Ascending aorta (tissue), 2 donors: ENCODE data around the gene TSHZ3. TPM values are rescaled to one million over a fixed set of nuclear protein-coding genes. Genes with fewer than 3 reads are reported as not detected.
A peak's percentile ranks its signal among the peaks of the same experiment; 100 is the strongest.

Experiments
- DNase-seq, 2 donors: peaks; one replicate each; pipeline ENCODE4 v3.0.0-alpha.2; 2019; ENCODE audit warnings: low spot score in 2 of 2
- H3K27ac ChIP-seq, 2 donors: fragments of 200-600 bp; sonication (generic); one replicate each; pipeline ENCODE4 v1.5.1; 2016 to 2017; ENCODE audit warnings: mild to moderate bottlenecking in 1 of 2
- H3K27me3 ChIP-seq: fragments of 200-600 bp; sonication (generic); one replicate; pipeline ENCODE4 v1.5.1; 2017
- H3K36me3 ChIP-seq, 2 donors: fragments of 200-600 bp; sonication (generic); one replicate each; pipeline ENCODE4 v1.5.1; 2016
- H3K4me1 ChIP-seq, 2 donors: fragments of 200-600 bp; sonication (generic); one replicate each; pipeline ENCODE4 v1.5.1; 2016 to 2017; ENCODE audit warnings: mild to moderate bottlenecking in 1 of 2
- H3K4me3 ChIP-seq, 2 donors: fragments of 200-600 bp; sonication (generic); one replicate each; pipeline ENCODE4 v1.5.1; 2016 to 2017; ENCODE audit warnings: mild to moderate bottlenecking in 1 of 2
- H3K9me3 ChIP-seq, 2 donors: fragments of 200-600 bp; sonication (generic); one replicate each; pipeline ENCODE4 v1.5.1; 2016
- intact Hi-C: fragments of 100-400 bp; cut with DNase I; formaldehyde crosslinking; loops from one replicate; pipeline ENCODE4 v1.15.1; 2023
- total RNA-seq: library from RNA; depleted of rRNA; stranded (reverse); fragments of >200 nt; gene quantifications from one replicate; pipeline ENCODE4 v1.1.0, GENCODE V29; 2016
- TF ChIP-seq, protein P1 (sequence below), 3 experiments: fragments of 200-600 bp in 2 of 3; fragments of 450-650 bp in 1 of 3; sonication (generic) in 2 of 3; IDR thresholded peaks; one replicate each; pipeline ENCODE4 v1.5.1; 2016 to 2019; ENCODE audit warnings: antibody characterized with exemption in 3 of 3, mild to moderate bottlenecking in 1 of 3, moderate library complexity in 1 of 3

Gene TSHZ3
- total RNA-seq, 1 donor from 2014 or later, result 9.9 TPM

DNA sequence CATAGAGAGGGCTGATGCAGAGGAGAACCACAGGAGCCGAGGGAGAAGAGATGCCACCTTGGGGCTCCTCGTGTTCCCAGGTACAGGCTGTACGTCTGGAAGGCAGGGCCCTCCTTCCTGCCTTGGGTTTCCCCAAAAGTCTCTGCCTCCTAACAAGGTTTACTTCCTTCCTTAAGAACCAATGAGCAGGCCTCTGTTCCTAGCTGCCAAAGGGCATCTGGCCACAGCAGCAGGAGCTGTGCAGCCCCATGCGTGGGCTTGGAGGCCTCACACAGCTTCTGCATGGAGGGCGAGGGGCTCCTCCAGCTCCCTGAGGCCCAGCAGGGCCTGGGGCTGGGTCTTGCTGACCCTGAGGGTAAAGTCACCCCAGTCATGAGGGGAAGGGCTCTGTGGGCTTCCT, 40.6 kb upstream of the TSHZ3 start:
- Histone ChIP-seq H3K9me3 (no peaks in the 10 kb centered on the region), H3K27me3 (no peaks in the 10 kb centered on the region), H3K4me1 (no peaks in the 10 kb centered on the region), H3K4me3 (no peak overlapping the region), H3K27ac (no peak overlapping the region), H3K36me3 (no peaks in the 10 kb centered on the region)
- TF ChIP-seq, protein P1, sequence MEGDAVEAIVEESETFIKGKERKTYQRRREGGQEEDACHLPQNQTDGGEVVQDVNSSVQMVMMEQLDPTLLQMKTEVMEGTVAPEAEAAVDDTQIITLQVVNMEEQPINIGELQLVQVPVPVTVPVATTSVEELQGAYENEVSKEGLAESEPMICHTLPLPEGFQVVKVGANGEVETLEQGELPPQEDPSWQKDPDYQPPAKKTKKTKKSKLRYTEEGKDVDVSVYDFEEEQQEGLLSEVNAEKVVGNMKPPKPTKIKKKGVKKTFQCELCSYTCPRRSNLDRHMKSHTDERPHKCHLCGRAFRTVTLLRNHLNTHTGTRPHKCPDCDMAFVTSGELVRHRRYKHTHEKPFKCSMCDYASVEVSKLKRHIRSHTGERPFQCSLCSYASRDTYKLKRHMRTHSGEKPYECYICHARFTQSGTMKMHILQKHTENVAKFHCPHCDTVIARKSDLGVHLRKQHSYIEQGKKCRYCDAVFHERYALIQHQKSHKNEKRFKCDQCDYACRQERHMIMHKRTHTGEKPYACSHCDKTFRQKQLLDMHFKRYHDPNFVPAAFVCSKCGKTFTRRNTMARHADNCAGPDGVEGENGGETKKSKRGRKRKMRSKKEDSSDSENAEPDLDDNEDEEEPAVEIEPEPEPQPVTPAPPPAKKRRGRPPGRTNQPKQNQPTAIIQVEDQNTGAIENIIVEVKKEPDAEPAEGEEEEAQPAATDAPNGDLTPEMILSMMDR (IDR thresholded peaks at IDR 0.05), result no peak
- intact Hi-C loops, result no loop called here
- peak in 1 of 2 donors; percentile 50 for DNase-seq

DNA sequence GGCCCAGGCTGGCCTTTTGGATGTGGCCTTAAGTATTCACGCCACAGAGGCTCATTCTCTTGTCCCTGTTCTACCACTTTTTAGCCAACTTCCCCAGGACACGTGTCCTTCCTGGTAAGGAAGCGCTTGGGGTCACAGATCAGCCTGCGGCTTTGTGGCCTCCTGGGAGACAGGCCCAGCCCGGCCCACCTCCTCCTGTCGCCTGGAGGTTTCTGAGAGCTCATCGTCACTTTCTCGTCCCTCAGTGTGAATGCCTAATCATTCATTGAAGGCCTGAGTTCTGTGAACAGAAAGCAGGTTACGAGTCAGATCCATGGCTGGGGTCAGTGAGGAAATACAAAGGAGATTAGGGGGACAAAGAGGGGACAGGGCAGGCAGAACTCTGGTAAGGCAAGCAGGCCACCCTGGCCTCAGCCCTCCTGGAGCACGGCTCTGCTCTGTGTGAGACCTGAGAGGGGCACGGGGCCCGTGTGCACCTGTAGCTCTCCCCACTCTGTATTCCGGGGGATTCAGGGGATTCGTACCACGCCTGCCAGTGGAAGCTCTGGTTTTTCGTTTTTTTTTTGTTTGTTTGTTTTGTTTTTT, 38.6 kb upstream of the TSHZ3 start:
- Histone ChIP-seq H3K4me3 (no peak overlapping the region), H3K27ac (no peak overlapping the region), H3K27me3 (no peaks in the 10 kb centered on the region), H3K9me3 (no peaks in the 10 kb centered on the region), H3K4me1 (no peaks in the 10 kb centered on the region), H3K36me3 (no peaks in the 10 kb centered on the region)
- TF ChIP-seq, protein P1 (IDR thresholded peaks at IDR 0.05), result no peak
- no peak for DNase-seq
- intact Hi-C loops, result no loop called here

DNA sequence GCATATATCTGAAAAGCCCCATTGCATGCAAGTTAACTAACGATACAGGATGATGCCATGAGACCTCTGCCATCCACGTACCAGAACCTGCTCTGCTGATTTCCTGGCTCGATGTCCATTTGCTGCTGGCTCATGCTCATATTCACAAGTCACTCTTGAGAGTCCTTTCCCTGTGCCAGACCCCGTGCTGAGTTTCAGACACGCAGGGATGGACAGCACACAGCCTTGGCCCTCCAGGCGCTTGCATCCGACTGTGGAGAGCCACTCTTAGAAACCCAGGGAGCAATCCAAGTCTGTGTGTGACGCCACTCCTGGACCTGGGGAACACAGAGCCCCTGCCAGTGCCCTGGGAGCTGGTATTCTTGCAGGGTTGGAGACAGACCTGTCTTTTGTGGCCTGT, 37.6 kb upstream of the TSHZ3 start:
- DNase-seq, result no peak
- no peak overlapping the region for H3K27ac ChIP-seq
- no peaks in the 10 kb centered on the region for H3K36me3 ChIP-seq
- H3K4me3 ChIP-seq, result no peak overlapping the region
- H3K4me1 ChIP-seq, result no peaks in the 10 kb centered on the region
- H3K27me3 ChIP-seq, result no peaks in the 10 kb centered on the region
- intact Hi-C loops, result no loop called here
- TF ChIP-seq, protein P1 (IDR thresholded peaks at IDR 0.05), result no peak
- H3K9me3 ChIP-seq, result no peaks in the 10 kb centered on the region

DNA sequence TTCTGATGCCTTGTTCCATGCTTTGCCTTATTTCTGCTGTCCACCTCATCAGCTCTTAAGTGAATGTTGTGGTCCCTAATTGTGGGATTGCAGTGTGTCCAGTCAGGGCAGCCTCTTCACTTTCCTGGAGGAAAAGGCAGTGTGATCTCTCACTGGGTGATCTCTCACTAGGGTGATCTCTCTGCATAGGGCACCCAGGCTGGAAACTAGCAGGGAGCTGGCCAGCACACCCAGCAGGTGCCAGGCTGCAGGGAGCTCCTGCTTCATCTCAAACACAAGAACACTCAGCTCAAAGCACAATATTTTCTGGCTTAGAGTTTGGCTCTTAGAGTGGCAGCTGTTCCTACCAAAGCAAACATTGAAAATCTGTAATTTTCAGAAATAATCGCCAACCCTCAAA, 36.5 kb upstream of the TSHZ3 start:
- Histone ChIP-seq H3K27ac (no peak overlapping the region), H3K27me3 (no peaks in the 10 kb centered on the region), H3K36me3 (no peaks in the 10 kb centered on the region), H3K4me3 (no peak overlapping the region), H3K9me3 (no peaks in the 10 kb centered on the region), H3K4me1 (no peaks in the 10 kb centered on the region)
- TF ChIP-seq, protein P1 (IDR thresholded peaks at IDR 0.05), result no peak
- DNase-seq, result no peak
- intact Hi-C loops, result no loop called here

DNA sequence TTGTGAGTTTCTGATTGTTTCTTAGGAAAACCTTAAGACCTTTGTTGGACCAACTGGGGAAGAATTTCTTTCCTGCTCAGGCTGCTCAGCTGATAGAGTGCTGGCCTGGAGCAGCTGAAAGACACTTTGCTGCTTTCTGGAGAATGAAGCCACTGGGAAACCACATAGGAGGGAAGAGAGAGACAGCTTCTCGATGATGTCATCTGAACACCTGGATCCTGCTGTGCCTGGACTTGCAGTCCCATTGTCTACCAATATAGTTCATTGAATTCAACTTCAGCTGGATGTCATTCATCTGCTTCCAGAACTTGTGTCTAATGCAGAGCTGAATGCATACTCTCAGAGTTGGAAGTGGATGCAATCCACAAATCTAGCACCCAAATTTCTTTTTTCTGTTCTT, 34.3 kb upstream of the TSHZ3 start:
- no peaks in the 10 kb centered on the region for H3K27me3 ChIP-seq
- H3K4me3 ChIP-seq, result no peak overlapping the region
- H3K27ac ChIP-seq, result no peak overlapping the region
- intact Hi-C loops, result no loop called here
- H3K36me3 ChIP-seq, result no peaks in the 10 kb centered on the region
- DNase-seq, result no peak
- TF ChIP-seq, protein P1 (IDR thresholded peaks at IDR 0.05), result no peak
- H3K9me3 ChIP-seq, result no peaks in the 10 kb centered on the region
- H3K4me1 ChIP-seq, result no peaks in the 10 kb centered on the region

DNA sequence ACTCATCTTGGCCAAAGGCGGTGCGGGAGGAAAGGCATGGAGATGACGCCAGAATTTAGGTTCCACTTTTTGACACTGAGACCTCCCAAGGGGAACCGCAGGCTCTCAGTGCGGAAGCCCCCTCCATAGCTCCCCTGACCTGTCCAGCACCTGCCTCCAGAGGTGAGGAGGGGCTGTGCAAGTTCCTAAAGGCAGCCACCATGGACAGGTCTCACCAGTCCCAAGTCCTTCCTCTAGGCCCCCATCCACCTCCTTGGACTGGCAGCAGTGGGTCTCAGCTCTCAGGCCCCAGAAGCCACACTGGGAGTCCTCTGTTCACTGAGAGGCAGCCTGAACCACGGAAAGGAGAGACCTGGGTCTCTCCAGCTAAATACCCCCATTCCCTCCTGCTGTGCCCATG, 31.6 kb upstream of the TSHZ3 start:
- H3K27me3 ChIP-seq, result no peaks in the 10 kb centered on the region
- H3K9me3 ChIP-seq, result no peaks in the 10 kb centered on the region
- DNase-seq, result no peak

More for the DNA sequence above, 31.6 kb upstream of the TSHZ3 start:
- no peaks in the 10 kb centered on the region for H3K36me3 ChIP-seq
- no peak overlapping the region for H3K4me3 ChIP-seq
- H3K4me1 ChIP-seq, result no peaks in the 10 kb centered on the region
- no peak overlapping the region for H3K27ac ChIP-seq
- intact Hi-C loops, result no loop called here
- TF ChIP-seq, protein P1 (IDR thresholded peaks at IDR 0.05), result no peak
